Measurements from ENCODE around the gene ARSA.

Gene ARSA

DNA sequence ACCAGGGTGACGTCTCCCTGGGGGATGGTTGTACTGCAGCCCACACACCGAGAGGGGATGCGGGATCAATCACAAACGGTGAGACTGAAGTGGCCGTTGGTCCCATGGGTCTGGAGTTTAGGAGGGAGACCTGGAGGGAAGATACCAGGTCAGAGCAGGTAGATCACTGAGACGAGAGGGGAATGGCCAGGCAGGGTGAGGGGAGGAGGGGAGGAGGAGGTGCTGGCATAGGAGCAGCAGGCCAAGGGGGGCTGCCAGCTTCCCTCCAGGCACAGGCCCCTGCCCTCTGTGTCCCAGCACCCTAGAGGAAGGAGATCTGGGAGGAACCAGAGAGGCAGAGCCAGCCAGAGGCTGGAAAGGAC is 20.3 kb downstream of the ARSA start:
- no peak overlapping the region for H3K27ac ChIP-seq
- no peak for TF ChIP-seq ZFX (IDR thresholded peaks at IDR 0.05; ENCODE audit: borderline replicate concordance)
- TF ChIP-seq, protein P1, sequence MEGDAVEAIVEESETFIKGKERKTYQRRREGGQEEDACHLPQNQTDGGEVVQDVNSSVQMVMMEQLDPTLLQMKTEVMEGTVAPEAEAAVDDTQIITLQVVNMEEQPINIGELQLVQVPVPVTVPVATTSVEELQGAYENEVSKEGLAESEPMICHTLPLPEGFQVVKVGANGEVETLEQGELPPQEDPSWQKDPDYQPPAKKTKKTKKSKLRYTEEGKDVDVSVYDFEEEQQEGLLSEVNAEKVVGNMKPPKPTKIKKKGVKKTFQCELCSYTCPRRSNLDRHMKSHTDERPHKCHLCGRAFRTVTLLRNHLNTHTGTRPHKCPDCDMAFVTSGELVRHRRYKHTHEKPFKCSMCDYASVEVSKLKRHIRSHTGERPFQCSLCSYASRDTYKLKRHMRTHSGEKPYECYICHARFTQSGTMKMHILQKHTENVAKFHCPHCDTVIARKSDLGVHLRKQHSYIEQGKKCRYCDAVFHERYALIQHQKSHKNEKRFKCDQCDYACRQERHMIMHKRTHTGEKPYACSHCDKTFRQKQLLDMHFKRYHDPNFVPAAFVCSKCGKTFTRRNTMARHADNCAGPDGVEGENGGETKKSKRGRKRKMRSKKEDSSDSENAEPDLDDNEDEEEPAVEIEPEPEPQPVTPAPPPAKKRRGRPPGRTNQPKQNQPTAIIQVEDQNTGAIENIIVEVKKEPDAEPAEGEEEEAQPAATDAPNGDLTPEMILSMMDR (IDR thresholded peaks at IDR 0.05) = no peak

DNA sequence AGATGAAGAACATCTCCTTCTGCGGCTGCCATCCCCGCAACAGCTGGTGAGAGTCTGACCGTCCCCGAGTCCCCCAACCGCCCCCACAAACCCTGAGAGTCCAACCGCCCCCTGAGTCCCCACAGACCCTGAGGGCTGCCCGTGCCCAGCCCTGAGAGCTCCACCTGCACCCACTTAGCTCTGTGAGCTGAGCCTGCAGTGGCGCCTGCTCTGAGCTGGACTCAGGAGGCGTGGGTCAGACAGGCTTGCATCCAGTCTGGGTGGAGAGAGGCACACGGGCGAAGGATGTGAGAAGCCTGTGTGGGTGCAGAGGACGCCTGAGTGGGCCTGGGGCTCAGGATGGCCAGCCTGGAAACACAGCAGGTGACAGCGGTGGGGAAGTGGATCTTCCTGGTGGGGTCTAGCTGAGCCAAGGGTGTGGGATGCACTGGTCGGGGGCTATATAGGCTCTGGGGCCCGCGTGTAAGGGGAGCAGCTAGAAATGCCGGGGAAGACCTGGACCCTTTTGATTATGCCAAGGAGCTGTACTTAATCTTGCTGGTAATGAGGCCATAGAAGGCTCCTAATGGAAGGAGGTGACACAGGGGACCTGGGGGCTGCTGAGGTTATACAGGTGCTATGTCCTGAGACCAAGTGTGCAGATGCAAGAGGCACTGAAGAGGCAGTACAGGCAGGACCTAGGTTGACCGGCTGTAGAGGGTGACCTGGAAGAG is 20.9 kb downstream of the ARSA start:
- H3K27ac ChIP-seq = no peak overlapping the region
- no peak for TF ChIP-seq ZFX (IDR thresholded peaks at IDR 0.05; ENCODE audit: borderline replicate concordance)
- TF ChIP-seq, protein P1 (IDR thresholded peaks at IDR 0.05) = no peak

DNA sequence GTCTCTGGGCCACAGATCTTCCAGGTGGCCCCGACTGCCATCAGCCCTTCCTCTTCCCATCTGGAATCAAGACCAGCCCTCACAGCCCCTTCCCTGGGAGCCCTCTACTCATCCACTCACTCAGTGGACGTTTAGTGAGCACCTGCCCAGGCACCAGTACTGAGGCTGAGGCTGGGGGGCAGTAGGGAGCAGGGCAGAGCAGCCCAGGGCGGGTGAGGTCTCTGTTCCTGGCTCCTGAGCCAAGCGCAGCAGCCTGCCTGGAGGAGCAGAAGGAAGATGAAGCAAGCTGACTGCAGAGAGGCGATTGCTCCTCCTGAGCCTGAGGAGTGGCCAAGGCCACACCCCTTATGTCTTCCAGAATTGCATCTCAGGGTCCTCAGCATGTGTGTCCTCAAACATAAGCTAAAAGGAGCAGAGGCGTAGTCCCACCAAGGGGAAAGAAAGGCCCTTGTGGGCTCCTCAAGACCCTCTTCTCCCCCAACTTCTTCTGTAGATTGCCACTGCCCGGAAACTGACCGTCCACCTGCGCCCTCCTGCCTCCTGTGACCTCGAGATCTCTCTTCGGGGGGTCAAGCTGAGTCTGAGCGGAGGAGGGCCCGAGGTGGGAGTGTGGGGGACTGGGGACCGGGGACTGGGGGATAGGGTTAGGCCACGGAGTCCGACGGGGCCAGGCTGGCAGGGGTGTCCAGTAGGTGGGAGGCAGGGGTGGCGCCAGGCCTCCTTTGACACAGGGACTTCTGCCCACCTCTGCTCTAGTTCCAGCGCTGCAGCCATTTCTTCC is 21.6 kb downstream of the ARSA start:
- H3K27ac ChIP-seq = no peak overlapping the region
- TF ChIP-seq ZFX (IDR thresholded peaks at IDR 0.05; ENCODE audit: borderline replicate concordance) = no peak
- TF ChIP-seq, protein P1 (IDR thresholded peaks at IDR 0.05) = no peak

DNA sequence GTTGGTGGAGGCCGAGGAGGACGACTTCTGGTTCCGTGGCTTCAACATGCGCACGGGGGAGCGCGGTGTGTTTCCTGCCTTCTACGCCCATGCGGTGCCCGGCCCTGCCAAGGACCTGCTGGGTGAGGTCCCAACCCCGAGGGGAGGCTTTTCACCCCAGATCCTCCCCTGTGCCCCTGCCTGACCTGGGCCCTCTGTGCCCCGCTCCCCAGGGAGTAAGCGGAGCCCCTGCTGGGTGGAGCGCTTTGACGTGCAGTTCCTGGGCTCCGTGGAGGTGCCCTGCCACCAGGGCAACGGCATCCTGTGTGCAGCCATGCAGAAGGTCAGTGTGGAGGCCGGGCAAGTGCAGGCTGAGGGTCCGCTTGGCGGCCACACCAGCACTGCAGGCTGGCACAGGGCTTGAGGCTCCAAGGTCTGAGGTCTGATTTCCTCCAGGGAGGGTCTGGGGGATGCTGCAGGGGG is 22.3 kb downstream of the ARSA start:
- no peak overlapping the region for H3K27ac ChIP-seq
- no peak for TF ChIP-seq ZFX (IDR thresholded peaks at IDR 0.05; ENCODE audit: borderline replicate concordance)
- TF ChIP-seq, protein P1 (IDR thresholded peaks at IDR 0.05) = no peak

DNA sequence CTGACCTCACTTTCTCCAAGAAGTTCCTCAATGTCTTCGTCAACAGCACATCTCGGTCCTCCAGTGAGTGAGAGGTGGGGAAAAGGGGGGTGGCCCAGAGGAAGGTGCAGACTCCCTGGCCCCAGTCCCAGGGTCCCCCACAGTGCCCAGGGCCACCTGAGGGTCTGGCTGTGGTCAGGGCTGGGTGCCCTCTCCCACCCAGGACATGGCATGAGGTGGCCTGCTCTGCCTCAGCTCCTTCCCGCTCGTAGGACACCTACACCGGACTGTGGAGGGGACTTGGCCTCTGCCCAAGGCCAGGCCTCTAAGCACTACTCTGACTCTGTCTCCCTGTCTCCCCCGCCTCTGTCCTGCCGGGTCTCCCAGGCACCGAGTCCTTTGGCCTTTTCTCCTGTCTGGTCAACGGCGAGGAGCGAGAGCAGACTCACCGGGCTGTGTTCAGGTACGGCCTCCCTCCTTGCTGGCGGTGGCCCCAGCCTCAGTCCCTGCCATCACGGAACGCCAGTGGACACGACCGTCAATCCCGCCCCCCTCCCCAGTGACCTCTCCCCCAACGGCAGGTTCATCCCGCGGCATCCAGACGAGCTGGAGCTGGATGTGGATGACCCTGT is 22.8 kb downstream of the ARSA start:
- no peak overlapping the region for H3K27ac ChIP-seq
- TF ChIP-seq ZFX (IDR thresholded peaks at IDR 0.05; ENCODE audit: borderline replicate concordance) = no peak
- TF ChIP-seq, protein P1 (IDR thresholded peaks at IDR 0.05) = no peak

- H3K27ac ChIP-seq = no peak overlapping the region
- no peak for TF ChIP-seq ZFX (IDR thresholded peaks at IDR 0.05; ENCODE audit: borderline replicate concordance)
- TF ChIP-seq, protein P1 (IDR thresholded peaks at IDR 0.05) = no peak
These were observed 23.5 kb downstream of the ARSA start for GRCh38 chr22:50604256-50605001.
